Retinal pigment epithelial cell (primary cell): ENCODE data around the gene RNF25.

Experiments
- DNase-seq: peaks from one replicate; pipeline ENCODE4 v3.0.0-alpha.2; 2010; ENCODE audit warnings: low read depth
- H3K4me3 ChIP-seq: 2 replicates; pipeline ENCODE4 v1.5.1; 2011; ENCODE audit warnings: mild to moderate bottlenecking, low read length, control low read depth, moderate library complexity
- TF ChIP-seq, protein P1 (sequence below): conservative IDR thresholded peaks from 2 replicates; pipeline ENCODE4 v1.5.1; 2011; ENCODE audit warnings: low read depth, low read length, control low read depth, inconsistent platforms

RNF25 gene

DNA sequence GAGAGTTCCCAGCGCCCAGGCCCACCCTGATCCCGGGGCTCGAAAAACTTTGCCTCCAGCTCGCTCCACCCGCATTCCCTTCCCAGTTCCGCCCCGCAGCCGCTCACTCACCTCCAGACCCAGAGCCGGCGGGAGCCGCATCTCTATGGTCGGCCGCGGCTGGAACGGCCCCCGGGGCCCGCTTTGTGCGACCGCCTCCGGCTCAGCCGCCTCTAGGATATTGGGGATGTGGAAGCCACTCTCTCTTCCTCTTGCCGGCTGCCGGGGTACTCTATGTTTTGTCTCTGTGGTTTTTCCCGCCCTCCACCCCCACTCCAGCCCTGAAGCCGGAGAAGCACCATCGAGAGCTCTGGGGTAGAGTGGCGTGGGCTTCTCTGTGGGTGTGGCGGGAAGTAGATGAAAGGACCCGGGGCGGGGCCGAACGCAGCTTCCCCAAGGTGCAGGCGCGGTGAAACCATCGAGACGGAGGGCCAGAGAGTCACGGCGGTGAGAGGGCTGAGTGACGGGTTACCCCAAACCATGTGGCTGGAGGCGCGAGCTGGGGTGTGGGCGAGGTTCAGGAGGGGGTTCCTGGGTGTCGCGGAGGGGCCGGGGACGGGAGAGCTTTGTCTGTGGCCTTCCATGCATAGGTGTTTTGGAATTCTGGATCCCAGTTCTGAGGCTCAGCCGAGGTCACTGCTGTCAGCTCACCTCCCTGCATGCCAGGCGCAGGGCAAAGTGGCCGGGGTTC is 12.4 kb downstream of the RNF25 start, which contains the start of the genes BCS1L and ZNF142:
Gene BCS1L (plus strand): TSS at position 426 of the 730 bp plus-strand sequence. CDS start 1,305 bp downstream, outside the sequence.
Gene ZNF142 (minus strand): TSS at position 366 of the 730 bp plus-strand sequence. CDS start 3,194 bp downstream, outside the sequence.
- peak; percentile 31 for DNase-seq
- TF ChIP-seq, protein P1, sequence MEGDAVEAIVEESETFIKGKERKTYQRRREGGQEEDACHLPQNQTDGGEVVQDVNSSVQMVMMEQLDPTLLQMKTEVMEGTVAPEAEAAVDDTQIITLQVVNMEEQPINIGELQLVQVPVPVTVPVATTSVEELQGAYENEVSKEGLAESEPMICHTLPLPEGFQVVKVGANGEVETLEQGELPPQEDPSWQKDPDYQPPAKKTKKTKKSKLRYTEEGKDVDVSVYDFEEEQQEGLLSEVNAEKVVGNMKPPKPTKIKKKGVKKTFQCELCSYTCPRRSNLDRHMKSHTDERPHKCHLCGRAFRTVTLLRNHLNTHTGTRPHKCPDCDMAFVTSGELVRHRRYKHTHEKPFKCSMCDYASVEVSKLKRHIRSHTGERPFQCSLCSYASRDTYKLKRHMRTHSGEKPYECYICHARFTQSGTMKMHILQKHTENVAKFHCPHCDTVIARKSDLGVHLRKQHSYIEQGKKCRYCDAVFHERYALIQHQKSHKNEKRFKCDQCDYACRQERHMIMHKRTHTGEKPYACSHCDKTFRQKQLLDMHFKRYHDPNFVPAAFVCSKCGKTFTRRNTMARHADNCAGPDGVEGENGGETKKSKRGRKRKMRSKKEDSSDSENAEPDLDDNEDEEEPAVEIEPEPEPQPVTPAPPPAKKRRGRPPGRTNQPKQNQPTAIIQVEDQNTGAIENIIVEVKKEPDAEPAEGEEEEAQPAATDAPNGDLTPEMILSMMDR, result no peak
- peak within 1 kb of the TSS; percentile 91 for H3K4me3 ChIP-seq

- TF ChIP-seq, protein P1, result peak; percentile 66
- DNase-seq, result peak; percentile 14
- peak overlapping the region; percentile 91 for H3K4me3 ChIP-seq
These were observed 13.0 kb downstream of the RNF25 start for GRCh38 chr2:218658671-218659257.

DNA sequence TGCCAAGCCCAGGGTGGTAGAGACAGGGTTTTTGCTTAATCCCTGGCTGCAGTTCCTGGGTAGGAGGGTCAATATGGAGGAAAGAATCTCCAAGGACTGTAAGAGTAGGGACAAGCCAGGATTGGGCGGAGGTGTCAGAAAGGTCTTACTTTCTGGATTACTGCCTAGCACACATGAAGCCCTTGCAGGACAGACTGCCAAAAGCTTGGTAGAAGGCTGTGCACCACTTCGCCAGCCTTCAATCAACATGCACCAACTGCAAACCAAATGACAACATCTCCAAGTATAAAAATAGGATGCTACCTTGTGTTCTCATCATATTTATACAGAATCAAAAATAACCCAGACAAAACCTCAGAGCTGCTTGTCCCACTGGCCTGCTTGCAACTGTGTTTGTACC is 16.1 kb downstream of the RNF25 start:
- TF ChIP-seq, protein P1, result no peak
- no peak for DNase-seq
- no peak overlapping the region for H3K4me3 ChIP-seq

- TF ChIP-seq, protein P1, result no peak
- DNase-seq, result no peak
- H3K4me3 ChIP-seq, result no peak overlapping the region
These were observed 23.1 kb downstream of the RNF25 start for GRCh38 chr2:218648787-218649100.

- TF ChIP-seq, protein P1, result peak; percentile 91
- no peak overlapping the region for H3K4me3 ChIP-seq
- peak; percentile 18 for DNase-seq
These were observed 23.6 kb downstream of the RNF25 start for GRCh38 chr2:218648088-218648786.

DNA sequence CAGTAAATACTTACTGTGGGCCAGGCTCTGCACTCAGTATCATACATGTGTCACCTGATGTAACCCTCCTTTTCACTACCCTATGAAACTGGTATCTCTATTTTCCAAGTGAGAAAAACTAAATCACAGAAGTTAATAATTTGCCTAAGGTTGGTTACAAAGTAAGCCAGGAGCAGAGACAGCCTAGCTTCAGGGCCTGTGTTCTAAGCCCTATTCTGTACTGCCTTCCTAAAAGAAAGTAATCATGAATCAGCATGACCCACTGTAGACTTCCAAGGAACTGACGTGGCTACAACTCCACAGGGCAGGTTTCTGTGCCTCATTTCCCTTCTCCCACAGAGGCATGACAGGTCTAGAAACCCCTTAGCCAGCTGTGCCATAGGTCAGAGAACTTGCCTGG is 26.7 kb downstream of the RNF25 start:
- DNase-seq, result no peak
- TF ChIP-seq, protein P1, result no peak
- no peak overlapping the region for H3K4me3 ChIP-seq
